Glomerular endothelial cell (primary cell): Measurements from ENCODE around the gene NUP214. TPM values are rescaled to one million over a fixed set of nuclear protein-coding genes. Genes with fewer than 3 reads are reported as not detected.
"Not testable (repeated sequence)": the region's sequence is repeated elsewhere in the genome, so short reads cannot be mapped to it uniquely, and the experiment has no call there.

Source experiments
- DNase-seq: peaks from one replicate; pipeline ENCODE4 v3.0.0-alpha.2; 2011; ENCODE audit warnings: low read depth, low spot score; ENCODE audit errors: extremely low read depth
- total RNA-seq: library from RNA; depleted of rRNA; stranded (reverse); fragments of >200 nt; gene quantifications from 2 replicates; pipeline ENCODE4 v1.2.3, GENCODE V29; 2015

The NUP214 gene
- total RNA-seq, 1 donor from 2014 or later, result 36.9 TPM

DNA sequence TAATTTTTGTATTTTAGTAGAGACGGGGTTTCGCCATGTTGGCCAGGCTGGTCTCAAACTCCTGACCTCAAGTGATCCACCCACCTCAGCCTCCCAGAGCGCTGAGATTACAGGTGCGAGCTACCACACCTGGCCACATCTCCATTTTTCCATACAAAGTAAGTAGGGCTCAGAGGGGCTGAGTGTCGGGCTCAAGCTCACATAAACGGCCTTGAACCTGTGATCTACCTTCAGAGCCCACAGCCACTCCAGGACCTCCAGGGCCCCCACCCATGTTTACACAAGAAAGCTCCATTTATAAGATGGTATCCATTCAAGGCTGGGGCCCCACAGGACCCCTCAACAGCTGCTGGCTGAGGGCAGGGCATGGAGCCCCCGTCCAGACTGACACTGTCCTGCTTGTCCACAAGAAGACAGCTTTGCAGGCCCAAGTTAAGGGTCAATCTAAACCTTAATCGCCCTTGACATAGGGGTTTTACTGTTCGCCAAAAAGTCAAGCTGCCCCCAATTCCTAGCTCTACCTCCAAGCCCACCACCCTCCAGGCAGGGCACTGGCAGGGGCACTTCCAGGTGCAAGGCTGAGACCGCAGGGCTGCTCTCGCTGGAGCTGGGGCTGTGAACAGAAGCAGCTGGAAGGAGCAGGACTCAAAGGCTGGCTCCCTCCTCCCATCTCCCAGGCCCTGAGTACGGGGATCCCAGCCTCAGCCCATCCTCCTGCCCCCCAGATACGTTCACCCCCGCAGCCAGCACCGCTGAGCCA, 132.1 kb downstream of the NUP214 start:
- no peak for DNase-seq

DNA sequence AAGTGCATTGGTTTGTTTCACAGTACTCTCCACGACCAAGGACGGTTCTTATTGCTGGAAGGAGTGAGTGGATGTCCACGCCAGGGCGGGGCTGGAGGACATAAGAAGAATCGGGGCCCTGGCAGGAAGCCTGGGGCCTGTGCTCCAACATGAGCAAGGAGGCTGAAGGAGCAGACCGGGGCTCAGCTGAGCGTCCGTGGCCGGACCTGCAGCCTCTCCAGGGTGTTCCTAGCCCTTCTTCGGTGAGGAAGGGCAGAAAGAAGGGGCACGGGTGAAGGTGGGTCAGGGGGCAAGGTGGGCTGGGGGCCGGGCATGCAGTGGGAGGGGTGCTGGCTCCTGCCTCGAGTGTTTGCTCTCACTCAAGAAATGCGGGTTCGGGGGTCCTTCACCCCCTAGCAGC, 132.8 kb downstream of the NUP214 start:
- DNase-seq, result no peak

DNA sequence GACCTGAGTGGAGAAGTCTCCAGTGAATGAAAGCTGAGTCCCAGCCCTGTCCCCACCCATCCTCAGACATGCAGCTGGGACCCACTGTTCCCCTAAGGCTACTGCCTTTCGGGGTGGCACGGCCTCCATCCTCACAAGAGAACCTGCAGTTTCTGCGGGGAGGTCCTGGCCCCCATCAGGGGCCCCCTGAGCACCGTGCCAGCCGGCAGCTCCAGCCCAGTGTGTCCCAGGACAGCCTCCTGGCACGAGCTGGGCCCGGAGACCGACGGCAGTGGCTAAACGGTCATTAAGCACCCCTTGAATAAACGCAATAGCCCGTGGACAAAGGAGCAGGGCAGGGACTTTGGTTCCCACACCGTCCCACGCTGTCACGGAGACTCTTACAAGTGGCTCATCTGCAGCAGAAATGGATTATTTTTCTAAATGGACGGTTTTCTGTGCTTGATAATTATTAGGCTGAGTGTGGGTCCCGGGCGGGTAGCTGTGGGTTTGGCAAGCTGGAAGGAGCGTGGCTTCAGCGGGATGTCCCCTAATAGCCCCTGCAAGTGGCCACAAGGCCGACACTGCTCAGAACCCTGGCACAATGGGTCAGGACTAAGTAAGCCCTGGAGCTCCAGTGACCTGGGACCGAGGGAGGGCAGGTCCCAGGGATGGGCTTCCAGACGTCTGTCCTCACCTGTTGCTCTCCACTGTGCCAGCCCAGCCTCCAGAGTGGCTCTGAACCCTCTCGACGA, 133.5 kb downstream of the NUP214 start:
- DNase-seq, result no peak

DNA sequence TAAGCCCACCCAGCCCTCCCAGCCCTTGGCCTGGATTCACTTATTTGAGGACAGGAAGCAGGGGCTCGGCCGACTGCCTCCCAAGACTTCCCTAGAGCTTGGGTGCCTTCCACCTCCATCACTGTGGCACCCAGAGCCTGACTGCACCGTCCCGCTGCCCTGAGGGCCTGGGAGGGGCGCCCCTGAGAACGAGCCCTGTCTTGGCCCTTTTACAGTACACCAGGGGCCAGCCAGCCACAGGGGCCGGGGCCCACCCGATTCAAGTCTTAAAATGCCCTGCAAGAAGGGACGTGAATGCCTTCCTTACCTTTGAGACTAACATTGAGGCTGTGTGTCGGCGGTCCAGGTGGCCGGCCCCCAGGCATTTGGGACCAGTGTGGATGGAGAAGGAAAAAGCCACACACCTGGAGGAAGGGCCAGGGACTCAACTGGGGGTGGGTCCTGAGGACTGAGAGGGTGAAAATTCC, 134.1 kb downstream of the NUP214 start:
- no peak for DNase-seq

DNA sequence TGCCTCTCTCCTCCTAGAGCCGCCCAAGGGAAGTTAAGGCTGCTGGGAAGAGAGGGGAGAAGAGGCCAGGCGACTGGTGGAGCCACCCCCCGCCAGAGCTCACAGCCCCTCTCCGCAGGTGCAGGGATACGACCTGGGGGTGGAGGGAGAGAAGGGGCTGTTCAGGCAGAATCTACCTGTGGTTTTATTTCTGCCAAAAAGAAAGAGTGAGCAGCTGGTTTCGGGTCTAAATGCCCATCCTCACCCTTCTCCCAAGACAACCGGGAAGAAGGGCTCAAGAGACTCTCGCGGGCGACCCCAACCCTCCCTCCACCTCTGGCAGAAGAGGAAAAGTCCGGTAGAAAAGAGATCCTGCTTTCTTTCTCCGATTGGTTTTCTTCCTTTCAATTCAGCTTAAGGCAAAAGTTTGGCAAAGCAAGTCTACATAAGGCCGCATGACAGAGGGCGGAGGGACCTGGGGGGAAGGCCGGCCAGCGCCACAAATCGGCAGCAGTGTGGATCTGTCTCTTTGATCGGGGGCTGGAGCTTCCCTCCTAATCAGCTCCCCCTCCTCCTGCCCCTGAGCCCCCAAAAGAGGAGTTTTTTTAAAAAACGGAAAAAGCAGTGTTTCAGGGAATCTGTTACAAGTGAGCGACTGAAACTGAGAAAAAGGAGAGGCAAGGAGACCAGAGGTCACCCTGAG, 134.7 kb downstream of the NUP214 start:
- no peak for DNase-seq

DNA sequence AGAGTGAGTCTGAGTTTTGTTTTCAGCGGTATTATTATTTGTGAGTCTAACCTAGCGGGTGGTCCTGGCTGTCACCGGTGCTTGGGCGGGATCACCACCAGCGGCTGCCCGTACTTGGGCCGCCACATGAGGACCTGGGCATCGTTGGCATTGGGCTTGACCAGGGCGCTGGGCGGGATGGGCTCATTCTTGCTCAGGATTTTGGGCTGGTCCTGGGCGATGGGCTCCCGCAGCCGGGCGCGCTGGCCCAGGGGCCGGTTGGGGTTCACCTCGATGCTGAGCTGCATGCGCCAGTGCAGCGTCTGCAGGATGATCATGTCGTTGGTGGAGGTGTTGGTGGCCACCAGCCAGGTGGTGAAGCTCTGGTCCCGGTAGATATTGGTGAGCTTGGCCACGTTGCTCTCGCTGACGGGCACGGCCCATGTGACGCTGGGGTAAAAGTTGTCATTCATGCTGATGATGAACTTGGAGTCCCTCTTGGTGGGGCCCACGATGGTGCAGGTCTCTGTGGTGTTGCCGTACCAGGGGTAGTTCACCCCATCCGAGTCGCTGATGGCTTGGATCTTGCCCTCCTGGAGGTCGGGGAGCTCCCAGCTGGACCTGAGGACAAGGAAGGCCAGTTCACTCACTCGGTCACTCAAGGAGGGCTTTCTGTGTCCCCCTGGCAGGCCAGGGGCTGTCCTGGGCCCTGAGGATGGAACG, 135.5 kb downstream of the NUP214 start:
- DNase-seq, result no peak

DNA sequence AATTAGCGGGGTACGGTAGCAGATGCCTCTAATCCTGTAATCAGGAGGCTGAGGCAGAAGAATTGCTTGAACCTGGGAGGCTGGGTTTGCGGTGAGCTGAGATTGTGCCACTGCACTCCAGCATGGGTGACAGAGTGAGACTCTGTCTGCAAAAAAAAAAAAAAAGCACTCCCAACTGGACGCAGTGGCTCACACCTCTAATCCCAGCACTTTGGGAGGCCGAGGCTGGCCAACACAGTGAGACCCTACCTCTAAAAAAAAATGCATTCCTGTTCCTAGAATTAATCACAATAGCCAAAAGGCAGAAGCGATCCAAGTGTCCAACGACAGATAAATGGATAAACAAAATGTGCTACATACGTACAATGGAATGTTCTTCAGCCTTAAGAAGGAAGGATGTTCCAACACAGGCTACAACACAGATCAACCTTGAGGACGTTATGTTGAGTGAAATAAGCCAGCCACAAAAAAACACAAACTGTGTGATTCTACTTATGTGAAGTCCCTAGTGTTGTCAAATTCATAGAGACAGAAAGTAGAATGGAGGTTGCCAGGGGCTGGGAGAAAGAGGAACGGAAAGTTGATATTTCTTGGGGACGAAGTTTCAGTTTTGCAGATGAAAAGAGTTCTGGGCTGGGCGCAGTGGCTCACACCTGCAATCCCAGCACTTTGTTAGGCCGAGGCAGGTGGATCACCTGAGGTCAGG, 137.1 kb downstream of the NUP214 start:
- no peak for DNase-seq

DNA sequence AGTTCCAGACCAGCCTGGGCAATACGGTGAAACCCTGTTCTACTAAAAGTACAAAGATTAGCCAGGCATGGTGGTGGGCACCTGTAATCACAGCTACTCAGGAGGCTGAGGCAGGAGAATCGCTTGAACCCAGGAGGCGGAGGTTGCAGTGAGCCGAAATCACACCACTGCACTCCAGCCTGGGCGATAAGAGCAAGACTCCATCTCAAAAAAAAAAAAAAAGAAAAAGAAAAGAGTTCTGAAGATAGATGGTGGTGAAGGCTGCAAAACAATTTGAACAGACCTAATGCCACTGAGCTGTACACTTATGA, 137.6 kb downstream of the NUP214 start:
- DNase-seq, result not testable (repeated sequence)

DNA sequence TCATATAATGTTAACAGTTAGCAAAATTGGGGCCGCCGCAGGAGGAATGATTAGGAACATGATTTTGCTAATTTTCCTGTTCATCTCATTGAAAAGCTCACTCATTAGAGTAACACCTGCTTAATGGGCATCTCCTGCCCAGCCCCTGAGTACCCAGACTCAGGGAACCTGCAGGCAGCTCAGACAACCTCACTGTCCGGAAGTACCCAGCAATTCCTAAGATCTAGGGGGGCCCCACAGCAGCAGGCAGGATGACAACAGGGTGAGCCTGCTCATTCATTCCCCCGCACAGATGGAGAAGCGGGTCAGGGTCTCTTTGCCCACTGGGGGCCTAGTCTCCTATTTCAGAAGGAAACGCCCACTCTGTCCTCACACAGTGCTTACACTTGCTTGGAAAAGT, 138.3 kb downstream of the NUP214 start:
- DNase-seq, result no peak

DNA sequence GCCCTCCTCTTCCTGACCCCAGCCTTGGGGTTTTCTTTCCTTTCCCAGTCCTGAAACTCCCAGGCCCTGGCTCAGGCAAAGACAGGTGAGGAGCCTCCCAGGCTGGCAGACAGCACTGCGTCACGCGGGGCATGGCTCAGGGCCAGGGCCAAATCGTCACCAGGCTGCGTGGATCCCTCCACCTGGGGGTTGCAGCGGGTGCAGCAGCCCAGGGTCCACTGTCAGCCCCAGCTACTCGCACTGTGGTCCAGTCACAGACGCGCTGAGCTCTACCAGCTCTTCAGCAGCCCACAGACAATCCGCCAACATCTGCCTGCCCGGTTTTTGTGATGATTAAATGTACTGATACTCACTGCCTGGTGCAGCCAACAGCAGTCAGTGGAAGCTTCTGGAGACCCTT, 138.8 kb downstream of the NUP214 start:
- no peak for DNase-seq

DNA sequence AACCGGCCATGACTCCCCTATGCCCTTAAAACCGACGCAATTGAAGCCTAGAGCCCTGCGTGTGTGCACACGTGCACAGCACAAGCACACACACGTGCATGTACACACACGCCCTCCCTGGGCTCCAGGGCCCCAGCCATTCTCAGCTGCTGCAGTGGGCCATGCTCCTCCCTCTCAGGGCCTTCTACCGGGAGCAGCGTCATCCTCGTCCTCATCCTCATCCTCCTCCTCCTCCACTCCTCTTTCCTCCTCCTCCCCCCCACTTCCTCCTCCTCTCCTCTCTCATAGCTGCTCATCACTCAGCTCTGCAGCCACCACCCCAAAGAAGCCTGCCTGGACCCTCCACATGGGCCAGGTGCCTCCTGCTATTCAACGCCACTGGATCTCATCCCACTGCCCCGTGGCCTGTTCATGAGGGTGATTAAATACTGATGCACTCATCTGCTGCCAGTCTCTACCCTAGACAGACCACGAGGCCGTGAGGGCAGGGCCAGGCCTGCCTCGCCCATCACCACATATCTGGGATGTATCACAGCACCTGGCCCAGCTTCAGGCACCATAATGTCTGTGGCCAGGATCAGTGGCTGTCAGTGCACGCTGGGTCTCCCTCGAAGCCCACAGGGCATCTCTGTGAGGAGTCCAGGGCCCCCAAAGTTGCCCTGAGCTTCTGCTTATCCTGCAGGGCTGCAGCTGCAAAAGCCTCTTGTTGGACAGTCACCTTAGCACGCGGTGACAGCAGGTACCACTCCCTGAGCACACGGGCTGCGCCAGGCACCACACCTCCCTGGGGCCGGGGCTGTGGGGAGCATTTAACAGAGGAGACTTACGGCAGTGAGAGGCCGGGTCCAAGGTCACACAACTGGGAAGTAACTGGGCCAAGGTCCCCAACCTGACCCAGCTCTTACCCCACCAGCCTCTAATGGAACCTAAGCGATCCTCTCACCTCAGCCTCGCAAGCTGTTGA, 141.2 kb downstream of the NUP214 start:
- DNase-seq, result no peak

DNA sequence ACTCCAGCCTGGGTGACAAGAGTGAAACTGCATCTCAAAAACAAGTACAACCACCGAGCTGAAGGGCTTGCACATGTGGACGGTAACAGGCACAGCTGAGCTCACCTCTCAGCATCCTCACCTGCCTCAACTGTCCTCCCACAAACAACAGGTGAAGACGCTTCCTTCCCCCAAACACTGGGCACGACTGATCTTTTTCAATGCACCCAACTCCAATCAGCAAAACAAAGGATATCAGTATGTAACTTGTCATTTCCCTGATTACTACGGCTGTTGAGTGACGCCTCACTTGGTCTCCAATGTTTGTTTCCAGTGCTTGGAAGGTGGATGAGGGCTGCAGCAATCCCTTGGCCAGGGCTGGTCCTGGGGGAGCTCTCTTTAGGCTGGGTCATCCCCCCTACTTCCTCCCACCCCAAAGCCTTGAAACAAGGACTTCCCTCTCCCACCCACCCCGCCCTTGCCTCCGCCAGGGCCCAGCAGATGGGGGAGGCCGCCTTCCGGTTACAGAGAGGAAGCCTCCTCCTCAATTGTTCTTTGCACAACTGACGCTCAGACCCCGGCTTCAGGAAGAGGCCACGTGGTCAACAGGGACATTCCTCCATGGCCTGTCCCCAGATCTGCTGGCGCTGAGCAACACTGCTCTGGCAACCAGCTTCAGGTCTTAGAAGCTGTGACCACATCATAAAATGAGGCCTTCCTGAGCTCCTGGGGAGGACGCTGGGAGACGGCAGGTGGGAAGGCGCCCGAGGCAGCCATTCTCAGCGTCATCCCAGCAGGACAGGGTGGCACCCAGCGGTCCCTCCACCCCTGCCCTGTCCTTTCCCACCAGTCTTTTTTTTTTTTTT, 145.0 kb downstream of the NUP214 start:
- DNase-seq, result peak; percentile 25

DNA sequence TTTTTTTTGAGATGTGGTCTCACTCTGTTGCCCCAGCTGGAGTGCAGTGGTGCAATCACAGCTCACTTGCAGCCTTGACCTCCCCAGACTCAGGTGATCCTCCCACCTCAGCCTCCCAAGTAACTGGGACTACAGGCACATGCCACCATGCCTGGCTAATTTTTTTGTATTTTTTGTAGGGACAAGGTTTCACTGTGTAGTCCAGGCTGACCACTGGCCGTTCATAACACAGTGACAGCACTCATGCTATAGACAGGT, 145.6 kb downstream of the NUP214 start:
- DNase-seq, result not testable (repeated sequence)

DNA sequence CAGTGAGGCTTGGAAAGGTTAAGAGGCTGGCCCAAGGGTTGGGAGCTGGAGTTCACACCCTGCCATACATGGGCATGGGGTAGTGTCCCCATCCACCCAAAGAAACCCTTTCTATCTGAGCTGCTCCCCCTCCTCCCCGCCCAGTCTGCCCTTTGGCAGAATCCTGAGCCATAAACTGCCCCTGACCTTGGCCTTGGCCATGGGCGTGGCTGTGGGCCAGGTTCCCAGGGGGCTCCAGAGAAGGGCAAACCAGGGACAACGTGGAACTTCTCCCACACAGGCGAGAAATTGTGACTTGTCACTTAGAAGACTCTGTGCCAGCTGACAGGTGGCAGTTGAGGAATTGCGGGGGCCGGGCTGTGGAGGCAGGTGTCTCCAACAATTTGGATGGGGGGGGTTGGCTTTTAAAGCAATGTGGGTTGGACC, 146.1 kb downstream of the NUP214 start:
- DNase-seq, result no peak

DNA sequence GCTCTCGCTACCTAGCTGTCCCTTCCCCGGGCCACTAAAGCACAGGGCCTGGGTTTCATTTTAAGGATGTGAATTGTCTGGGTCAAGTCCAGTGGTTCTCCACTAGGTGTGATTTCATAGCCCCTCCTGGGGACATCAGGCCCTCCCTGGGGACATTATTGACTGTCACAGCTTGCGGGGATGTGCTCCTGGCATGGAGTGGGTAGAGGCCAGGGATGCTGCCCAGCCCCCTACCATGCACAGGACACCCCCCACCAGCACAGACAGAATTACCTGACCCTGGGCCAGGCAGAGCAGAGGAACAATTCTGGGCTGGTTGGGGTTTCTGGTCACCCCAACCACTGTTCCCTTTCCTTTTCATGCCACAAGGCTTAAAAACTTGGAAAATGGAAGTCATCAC, 146.8 kb downstream of the NUP214 start:
- no peak for DNase-seq

DNA sequence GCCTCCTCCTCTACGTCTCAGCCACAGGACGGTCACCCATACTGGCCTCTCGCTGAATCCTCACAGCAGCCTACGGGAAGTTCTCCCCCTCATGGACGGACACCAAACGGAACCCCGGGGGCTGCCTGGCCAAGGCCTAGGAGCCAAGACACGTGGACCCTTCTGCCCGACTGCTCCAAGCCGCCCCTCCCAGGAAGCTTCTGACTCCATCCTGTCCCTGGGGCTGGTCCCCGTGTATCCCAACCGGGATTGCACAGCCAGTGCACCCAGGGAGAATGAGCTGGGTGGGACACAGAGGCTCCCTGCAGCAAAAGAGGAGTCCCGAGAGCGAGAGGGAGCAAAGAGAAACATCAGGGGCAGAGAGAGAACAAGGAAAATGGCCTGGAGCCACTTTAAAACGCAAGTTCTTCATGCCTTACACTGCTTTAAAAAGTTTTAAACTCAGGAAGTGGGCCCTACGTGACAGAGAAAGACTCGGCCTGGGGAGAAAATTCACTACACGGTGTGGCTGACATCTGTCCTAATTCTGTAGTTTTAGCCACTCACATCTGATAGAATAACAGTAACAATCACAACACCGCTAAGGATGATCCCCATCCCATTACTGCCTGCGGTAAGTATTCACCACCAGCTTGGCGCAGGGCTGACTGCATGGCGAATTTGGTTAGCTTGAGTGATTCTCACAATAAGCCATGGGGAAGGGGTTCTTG, 147.9 kb downstream of the NUP214 start:
- DNase-seq, result no peak

DNA sequence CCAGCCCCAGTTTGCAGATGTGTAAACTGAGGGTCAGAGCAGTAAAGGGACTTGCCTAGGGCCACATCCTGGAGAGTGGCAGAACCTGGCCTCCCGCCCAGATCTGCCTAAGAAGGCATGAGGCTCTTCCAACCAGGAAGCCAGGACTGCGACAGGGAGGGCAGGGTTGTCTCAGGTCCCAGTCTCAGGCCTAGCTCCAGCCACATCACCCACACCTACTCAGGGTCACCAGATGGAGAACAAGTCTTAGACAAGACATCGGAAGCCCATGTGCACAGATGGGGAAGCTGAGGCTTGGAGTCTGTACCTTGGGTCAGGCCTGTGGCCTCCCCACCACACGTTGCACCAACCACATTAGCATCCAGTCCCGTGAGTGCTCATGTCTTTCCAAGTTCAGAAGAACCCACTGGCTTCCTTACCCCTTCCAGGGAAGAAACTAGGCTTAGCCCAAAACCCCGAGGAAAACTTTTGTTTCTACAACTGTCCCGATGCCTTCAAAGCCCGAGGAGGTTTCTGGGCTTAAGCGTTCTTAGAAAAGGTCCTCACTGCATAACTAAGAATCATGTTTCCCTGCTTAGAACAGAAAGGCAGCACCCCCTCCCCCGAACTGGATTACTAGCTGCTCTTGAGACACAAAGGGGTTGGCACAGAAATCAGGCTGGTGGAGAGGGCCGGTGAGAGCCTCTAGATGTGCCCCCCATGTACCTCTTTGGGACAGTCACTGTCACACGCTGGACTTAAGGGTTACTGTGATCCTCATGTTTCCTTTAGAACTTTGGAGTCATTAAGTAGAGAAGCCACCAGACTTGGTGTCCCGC, 148.7 kb downstream of the NUP214 start:
- DNase-seq, result no peak
